DOHH2 (cell line): ENCODE results near the gene RBM39.

ENCODE experiments used
- H3F3A ChIP-seq: fragments of 200-600 bp; sonication (generic), shearing (Covaris generic); 2 replicates; pipeline ENCODE4 v1.6.0; 2016; ENCODE audit warnings: antibody characterized with exemption, mild to moderate bottlenecking; ENCODE audit not compliant: control insufficient read depth, insufficient read depth
- H3K27ac ChIP-seq: fragments of 200-600 bp; sonication (generic); 2 replicates; pipeline ENCODE4 v1.5.1; 2014; ENCODE audit warnings: low read depth, mild to moderate bottlenecking, low read length, moderate library complexity
- H3K27me3 ChIP-seq: fragments of 200-600 bp; sonication (generic); 2 replicates; pipeline ENCODE4 v1.6.1; 2014; ENCODE audit warnings: mild to moderate bottlenecking, low read length, mixed read lengths; ENCODE audit not compliant: control insufficient read depth
- H3K36me3 ChIP-seq: fragments of 200-600 bp; sonication (generic); 2 replicates; pipeline ENCODE4 v1.6.1; 2014; ENCODE audit warnings: mild to moderate bottlenecking, low read length, moderate library complexity, mixed read lengths; ENCODE audit not compliant: control insufficient read depth
- H3K4me1 ChIP-seq: fragments of 200-600 bp; sonication (generic); 2 replicates; pipeline ENCODE4 v1.6.1; 2014; ENCODE audit warnings: mild to moderate bottlenecking, low read length, mixed read lengths; ENCODE audit not compliant: control insufficient read depth
- H3K4me2 ChIP-seq: fragments of 200-600 bp; sonication (generic); 2 replicates; pipeline ENCODE4 v1.6.0; 2014; ENCODE audit warnings: mild to moderate bottlenecking, low read length, moderate library complexity
- H3K4me3 ChIP-seq: fragments of 200-600 bp; sonication (generic); 2 replicates; pipeline ENCODE4 v1.5.1; 2014; ENCODE audit warnings: mild to moderate bottlenecking, low read length, mixed read lengths
- H3K79me2 ChIP-seq: fragments of 200-600 bp; sonication (generic); 2 replicates; pipeline ENCODE4 v1.6.1; 2014; ENCODE audit warnings: mild to moderate bottlenecking, low read length, mixed read lengths; ENCODE audit not compliant: control insufficient read depth
- H3K9me2 ChIP-seq: fragments of 200-600 bp; sonication (generic); replicated peaks from 2 replicates; pipeline ENCODE4 v1.6.1; 2014; ENCODE audit warnings: mild to moderate bottlenecking, low read length, mixed read lengths; ENCODE audit not compliant: control insufficient read depth
- H3K9me3 ChIP-seq: fragments of 200-600 bp; sonication (generic); 2 replicates; pipeline ENCODE4 v1.6.1; 2014; ENCODE audit warnings: antibody characterized with exemption, low read length, mixed read lengths; ENCODE audit not compliant: control insufficient read depth, insufficient read depth
- H4K20me1 ChIP-seq: fragments of 200-600 bp; sonication (generic); 2 replicates; pipeline ENCODE4 v1.6.0; 2014; ENCODE audit warnings: low read depth, mild to moderate bottlenecking, antibody characterized with exemption, low read length, moderate library complexity; ENCODE audit not compliant: control insufficient read depth, insufficient read depth
- EZH2phosphoT487 ChIP-seq: fragments of 200-600 bp; sonication (generic); IDR thresholded peaks from 2 replicates; pipeline ENCODE4 v1.6.1; 2017; ENCODE audit warnings: borderline replicate concordance, mild to moderate bottlenecking, antibody characterized with exemption, low read length, moderate library complexity, mixed read lengths
- TF ChIP-seq, protein P1 (sequence below): fragments of 200-600 bp; sonication (generic); IDR thresholded peaks from one replicate; pipeline ENCODE4 v1.5.1; 2014; ENCODE audit warnings: antibody characterized with exemption, mild to moderate bottlenecking, low read depth, low read length; ENCODE audit not compliant: poor library complexity, severe bottlenecking

RBM39 gene

GRCh38 chr20:35731862-35732643 lies 10.0 kb downstream of the RBM39 start:
- peaks cover 42% of the 10 kb centered on the region for H4K20me1 ChIP-seq
- no peak overlapping the region for H3K27ac ChIP-seq
- no peaks in the 10 kb centered on the region for H3K9me2 ChIP-seq
- H3K4me3 ChIP-seq, result no peak overlapping the region
- no peaks in the 10 kb centered on the region for H3K27me3 ChIP-seq
- peaks cover 96% of the 10 kb centered on the region for H3K79me2 ChIP-seq
- peaks cover 98% of the 10 kb centered on the region for H3K36me3 ChIP-seq
- no peak overlapping the region for H3K4me2 ChIP-seq
- peaks cover 39% of the 10 kb centered on the region for H3F3A ChIP-seq
- H3K4me1 ChIP-seq, result peaks cover 23% of the 10 kb centered on the region
- TF ChIP-seq, protein P1, sequence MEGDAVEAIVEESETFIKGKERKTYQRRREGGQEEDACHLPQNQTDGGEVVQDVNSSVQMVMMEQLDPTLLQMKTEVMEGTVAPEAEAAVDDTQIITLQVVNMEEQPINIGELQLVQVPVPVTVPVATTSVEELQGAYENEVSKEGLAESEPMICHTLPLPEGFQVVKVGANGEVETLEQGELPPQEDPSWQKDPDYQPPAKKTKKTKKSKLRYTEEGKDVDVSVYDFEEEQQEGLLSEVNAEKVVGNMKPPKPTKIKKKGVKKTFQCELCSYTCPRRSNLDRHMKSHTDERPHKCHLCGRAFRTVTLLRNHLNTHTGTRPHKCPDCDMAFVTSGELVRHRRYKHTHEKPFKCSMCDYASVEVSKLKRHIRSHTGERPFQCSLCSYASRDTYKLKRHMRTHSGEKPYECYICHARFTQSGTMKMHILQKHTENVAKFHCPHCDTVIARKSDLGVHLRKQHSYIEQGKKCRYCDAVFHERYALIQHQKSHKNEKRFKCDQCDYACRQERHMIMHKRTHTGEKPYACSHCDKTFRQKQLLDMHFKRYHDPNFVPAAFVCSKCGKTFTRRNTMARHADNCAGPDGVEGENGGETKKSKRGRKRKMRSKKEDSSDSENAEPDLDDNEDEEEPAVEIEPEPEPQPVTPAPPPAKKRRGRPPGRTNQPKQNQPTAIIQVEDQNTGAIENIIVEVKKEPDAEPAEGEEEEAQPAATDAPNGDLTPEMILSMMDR, result no peak
- no peak for TF ChIP-seq EZH2phosphoT487
- H3K9me3 ChIP-seq, result no peaks in the 10 kb centered on the region

DNA sequence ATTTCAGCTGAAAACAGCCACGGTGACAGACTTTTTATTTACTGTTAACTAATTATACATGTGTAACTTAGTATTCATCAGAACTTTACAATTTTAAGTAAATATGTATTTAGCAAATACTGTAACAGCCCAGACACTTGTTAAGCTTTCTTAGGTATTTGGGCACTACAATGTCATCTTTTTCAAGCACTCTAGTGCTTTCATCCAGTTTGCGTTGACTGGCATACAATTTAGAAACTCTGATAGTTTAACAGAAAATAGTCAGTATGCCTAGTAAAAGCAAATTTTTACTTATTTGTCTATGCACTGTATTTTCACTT lies 10.6 kb downstream of the RBM39 start:
- Histone ChIP-seq H3K4me3 (no peak overlapping the region), H3K36me3 (peaks cover 99% of the 10 kb centered on the region), H3K79me2 (peaks cover 96% of the 10 kb centered on the region), H4K20me1 (peaks cover 42% of the 10 kb centered on the region), H3K27ac (no peak overlapping the region), H3K4me1 (peaks cover 22% of the 10 kb centered on the region), H3K4me2 (no peak overlapping the region), H3K9me3 (no peaks in the 10 kb centered on the region), H3F3A (peaks cover 40% of the 10 kb centered on the region), H3K9me2 (no peaks in the 10 kb centered on the region), H3K27me3 (no peaks in the 10 kb centered on the region)
- TF ChIP-seq EZH2phosphoT487, result no peak
- TF ChIP-seq, protein P1, result no peak

- H3K36me3 ChIP-seq, result peaks cover 99% of the 10 kb centered on the region
- no peak overlapping the region for H3K4me3 ChIP-seq
- peaks cover 40% of the 10 kb centered on the region for H3F3A ChIP-seq
- TF ChIP-seq, protein P1, result no peak
- peaks cover 42% of the 10 kb centered on the region for H4K20me1 ChIP-seq
- no peak overlapping the region for H3K27ac ChIP-seq
- no peaks in the 10 kb centered on the region for H3K9me3 ChIP-seq
- no peak overlapping the region for H3K4me2 ChIP-seq
- H3K79me2 ChIP-seq, result peaks cover 96% of the 10 kb centered on the region
- H3K27me3 ChIP-seq, result no peaks in the 10 kb centered on the region
- H3K9me2 ChIP-seq, result no peaks in the 10 kb centered on the region
- H3K4me1 ChIP-seq, result peaks cover 16% of the 10 kb centered on the region
Measured at GRCh38 chr20:35730583-35731468, 11.2 kb downstream of the RBM39 start.
